HepG2 (cell line): ENCODE results near the gene GFRA1. TPM values are rescaled to one million over a fixed set of nuclear protein-coding genes. Genes with fewer than 3 reads are reported as not detected.

ENCODE experiments used
- ATAC-seq: fragments of 200-7000 bp; cut with Tn5 transposase; 3 replicates; pipeline ENCODE4 v1.9.1; 2020; ENCODE audit warnings: mild to moderate bottlenecking, moderate library complexity
- BruUV-seq: library from RNA; stranded (reverse); fragments of 400-500 nt; replicated peaks from 2 replicates; lab custom pipeline; 2021; lab: Mats Ljungman, UMichigan
- CTCF ChIA-PET: fragments of 300-600 bp; formaldehyde crosslinking; extraction: SDS; loops from one replicate; lab custom pipeline; 2021; ENCODE audit warnings: low total read pairs, inconsistent platforms, low intra/inter-chr PET ratio; lab: Yijun Ruan, JAX
- POLR2A ChIA-PET: fragments of 350-600 bp; sonication (Branson Sonifier 250); formaldehyde crosslinking; loops from one replicate; lab custom pipeline; 2020; ENCODE audit warnings: antibody characterized with exemption, inconsistent platforms; lab: Yijun Ruan, JAX
- DNase-seq: peaks from one replicate; pipeline ENCODE4 v3.0.0-alpha.2; 2015; ENCODE audit warnings: low spot score
- FAIRE-seq: peaks from 3 replicates; lab custom pipeline; 2011; peaks lifted over from hg19 to GRCh38; lab: Jason Lieb, UNC
- H2AFZ ChIP-seq: one replicate; pipeline ENCODE4 v1.6.1; 2011; ENCODE audit warnings: low read length, inconsistent platforms
- H3K27ac ChIP-seq: fragments of 300-600 bp; 3 replicates; pipeline ENCODE4 v1.8.0; 2011; ENCODE audit warnings: mixed run types, mild to moderate bottlenecking, mixed read lengths, low read length, inconsistent platforms; ENCODE audit not compliant: insufficient read depth; ENCODE audit errors: extremely low read length
- H3K27me3 ChIP-seq, 2 experiments: fragments of 200-600 bp in 1 of 2; 2 replicates in 1 of 2; 3 replicates in 1 of 2; pipeline versions ENCODE4 v1.6.0 to v1.8.0; 2011; ENCODE audit warnings: low read length in 2 of 2, mild to moderate bottlenecking in 2 of 2, moderate library complexity in 2 of 2, inconsistent platforms in 1 of 2; ENCODE audit not compliant: insufficient read depth in 2 of 2, control insufficient read depth in 1 of 2
- H3K36me3 ChIP-seq, 2 experiments: fragments of 200-600 bp in 1 of 2; replicated peaks in 1 of 2; 2 replicates in 1 of 2; 3 replicates in 1 of 2; pipeline versions ENCODE4 v1.5.1 to v1.8.0; 2011; ENCODE audit warnings: low read length in 2 of 2, inconsistent platforms in 1 of 2; ENCODE audit not compliant: insufficient read depth in 2 of 2, control insufficient read depth in 1 of 2
- H3K4me1 ChIP-seq: 2 replicates; pipeline ENCODE4 v1.5.1; 2012; ENCODE audit warnings: low read length, inconsistent platforms; ENCODE audit not compliant: insufficient read depth
- H3K4me2 ChIP-seq: 2 replicates; pipeline ENCODE4 v1.6.0; 2011; ENCODE audit warnings: low read depth, low read length, inconsistent platforms
- H3K4me3 ChIP-seq, 3 experiments: fragments of 200-600 bp in 1 of 3; sonication (generic), shearing (Covaris generic) in 1 of 3; replicated peaks in 1 of 3; 2 replicates each; pipeline ENCODE4 v1.5.1; 2011 to 2016; ENCODE audit warnings: low read length in 3 of 3, inconsistent platforms in 2 of 3, low read depth in 2 of 3, mild to moderate bottlenecking in 2 of 3, control low read depth in 1 of 3, mixed read lengths in 1 of 3; ENCODE audit not compliant: insufficient read depth in 1 of 3
- H3K79me2 ChIP-seq: one replicate; pipeline ENCODE4 v1.6.1; 2011; ENCODE audit warnings: low read length, inconsistent platforms; ENCODE audit not compliant: insufficient read depth
- H3K9ac ChIP-seq: 2 replicates; pipeline ENCODE4 v1.6.0; 2011; ENCODE audit warnings: mild to moderate bottlenecking, low read depth, low read length, inconsistent platforms; ENCODE audit not compliant: insufficient read depth
- H3K9me3 ChIP-seq: 2 replicates; pipeline ENCODE4 v1.5.1; 2012; ENCODE audit warnings: mild to moderate bottlenecking, low read length
- H4K20me1 ChIP-seq: 2 replicates; pipeline ENCODE4 v1.6.0; 2011; ENCODE audit warnings: inconsistent platforms, mild to moderate bottlenecking, low read length, moderate library complexity; ENCODE audit not compliant: insufficient read depth
- ETS1 ChIP-seq: sonication (generic); formaldehyde crosslinking; IDR thresholded peaks from 2 replicates; pipeline ENCODE4 v1.4.0; 2020; ENCODE audit warnings: missing genetic modification reagents
- FOSL2 ChIP-seq: sonication (generic); formaldehyde crosslinking; IDR thresholded peaks from 2 replicates; pipeline ENCODE4 v1.4.0; 2020; ENCODE audit warnings: missing genetic modification reagents
- GABPB1 ChIP-seq: IDR thresholded peaks from 2 replicates; pipeline ENCODE4 v1.6.1; 2016; ENCODE audit warnings: mild to moderate bottlenecking, missing genetic modification reagents, moderate library complexity, missing compliant biosample characterization
- SP1 ChIP-seq, 2 experiments: fragments of 450-650 bp in 1 of 2; sonication (generic) in 1 of 2; formaldehyde crosslinking in 1 of 2; IDR thresholded peaks; 2 replicates each; pipeline versions ENCODE4 v1.4.0 to v1.6.1; 2016 to 2020; ENCODE audit warnings: missing genetic modification reagents in 1 of 2
- TOPORS ChIP-seq: sonication (generic); formaldehyde crosslinking; IDR thresholded peaks from 2 replicates; pipeline ENCODE4 v1.8.0; 2023; ENCODE audit warnings: mild to moderate bottlenecking, missing genetic modification reagents
- ZBTB37 ChIP-seq: sonication (generic); formaldehyde crosslinking; IDR thresholded peaks from 2 replicates; pipeline ENCODE4 v1.4.0; 2020; ENCODE audit warnings: mild to moderate bottlenecking, missing genetic modification reagents
- ZNF543 ChIP-seq: sonication (generic); formaldehyde crosslinking; IDR thresholded peaks from 2 replicates; pipeline ENCODE4 v1.4.0; 2020; ENCODE audit warnings: mild to moderate bottlenecking, missing genetic modification reagents
- ZNF549 ChIP-seq: sonication (generic); formaldehyde crosslinking; IDR thresholded peaks from 2 replicates; pipeline ENCODE4 v1.5.0; 2020; ENCODE audit warnings: missing genetic modification reagents
- WGBS: methylation state at CpG from one replicate; pipeline ENCODE4 v1.1.6; 2017; ENCODE audit warnings: low lambda C conversion rate; 5-methylcytosine and 5-hydroxymethylcytosine counted together
- in situ Hi-C: cut with HindIII; loops from 2 replicates; pipeline ENCODE4 v1.10.0; 2017; ENCODE audit warnings: low pct_unique_long_range_greater_than_20kb; ENCODE audit not compliant: extremely low pct_ligation_motif_present
- intact Hi-C: fragments of 100-400 bp; cut with micrococcal nuclease; formaldehyde crosslinking; loops from one replicate; pipeline ENCODE4 v1.10.0; 2022; ENCODE audit not compliant: unreplicated experiment
- polyA plus RNA-seq, 8 experiments: library from polyadenylated mRNA; depleted of rRNA in 3 of 8; stranded (reverse) in 7 of 8; unstranded in 1 of 8; fragments of >200 nt; fragmentation: Illumina TruSeq in 4 of 8; extraction: Trizol in 4 of 8; gene quantifications; 2 replicates each; pipeline versions ENCODE4 v1.2.1 to v1.2.3, GENCODE V29; 2011 to 2016; ENCODE audit warnings: low read depth in 4 of 8, missing spikeins in 1 of 8, mixed read lengths in 1 of 8; ENCODE audit not compliant: insufficient read depth in 1 of 8
- total RNA-seq, 5 experiments: library from RNA; depleted of rRNA; stranded (reverse); fragments of >200 nt; fragmentation: Illumina TruSeq; extraction: Trizol; gene quantifications; 2 replicates each; pipeline ENCODE4 v1.2.3, GENCODE V29; 2016; ENCODE audit warnings: low read depth in 1 of 5
- TF ChIP-seq, protein P1 (sequence below): IDR thresholded peaks from 2 replicates; pipeline ENCODE4 v1.6.1; 2016; ENCODE audit warnings: low read depth

Gene GFRA1
- total and polyA plus RNA-seq, 2 of the 13 experiments (the other 11 are each of a cell fraction or from before 2014, with no cell fraction given) = not detected

GRCh38 chr10:116132780-116133399 is 140.1 kb downstream of the GFRA1 start (continued):
- TF ChIP-seq ZNF543 (CRISPR knock-in tag) (no peak), ZNF549 (no peak), ZBTB37 (no peak), ETS1 (CRISPR knock-in tag) (no peak)
- TF ChIP-seq, all 625 proteins: peak for 0

DNA sequence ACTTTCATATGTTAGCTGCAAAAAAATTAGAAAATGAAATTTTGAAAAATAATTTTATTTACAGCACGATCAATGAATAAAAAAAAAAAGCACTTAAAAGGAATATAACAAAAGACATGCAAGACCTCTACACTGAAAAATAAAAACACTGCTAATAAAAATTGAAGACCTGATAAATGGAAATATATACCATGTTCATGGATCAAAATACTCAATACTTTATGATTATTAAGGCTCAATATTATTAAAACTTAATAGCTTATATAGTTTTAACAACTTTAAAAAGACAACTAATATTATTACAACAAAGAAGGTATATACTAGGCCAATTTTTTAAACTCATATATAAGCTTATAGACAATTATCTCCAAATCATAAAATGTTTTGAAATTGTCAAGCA is 143.0 kb downstream of the GFRA1 start:
- Histone ChIP-seq H3K79me2 (no peaks in the 10 kb centered on the region), H3K27ac (no peak overlapping the region), H3K4me2 (no peak overlapping the region), H2AFZ (no peak overlapping the region), H3K4me1 (no peaks in the 10 kb centered on the region), H3K4me3 (no peak overlapping the region), H3K9me3 (no peaks in the 10 kb centered on the region), H3K36me3 (no peaks in the 10 kb centered on the region), H3K9ac (no peak overlapping the region), H4K20me1 (no peaks in the 10 kb centered on the region), H3K27me3 (no peaks in the 10 kb centered on the region; a peak in 1 of 5 replicates)
- no peak for ATAC-seq
- no peak for DNase-seq
- intact Hi-C loops (no loop called here), in situ Hi-C loops (no loop called here)
- 32% methylated on average over 1 of the region's 1 CpG for WGBS
- no TSS peak for BruUV-seq
- POLR2A ChIA-PET = no interaction called here
- CTCF ChIA-PET = no interaction called here
- TF ChIP-seq TOPORS (no peak), SP1 (IDR thresholded peaks at IDR 0.05) (no peak), SP1 (CRISPR knock-in tag; IDR thresholded peaks at IDR 0.05) (no peak), GABPB1 (no peak), FOSL2 (CRISPR knock-in tag) (no peak), ZBTB37 (no peak)
- TF ChIP-seq, protein P1, sequence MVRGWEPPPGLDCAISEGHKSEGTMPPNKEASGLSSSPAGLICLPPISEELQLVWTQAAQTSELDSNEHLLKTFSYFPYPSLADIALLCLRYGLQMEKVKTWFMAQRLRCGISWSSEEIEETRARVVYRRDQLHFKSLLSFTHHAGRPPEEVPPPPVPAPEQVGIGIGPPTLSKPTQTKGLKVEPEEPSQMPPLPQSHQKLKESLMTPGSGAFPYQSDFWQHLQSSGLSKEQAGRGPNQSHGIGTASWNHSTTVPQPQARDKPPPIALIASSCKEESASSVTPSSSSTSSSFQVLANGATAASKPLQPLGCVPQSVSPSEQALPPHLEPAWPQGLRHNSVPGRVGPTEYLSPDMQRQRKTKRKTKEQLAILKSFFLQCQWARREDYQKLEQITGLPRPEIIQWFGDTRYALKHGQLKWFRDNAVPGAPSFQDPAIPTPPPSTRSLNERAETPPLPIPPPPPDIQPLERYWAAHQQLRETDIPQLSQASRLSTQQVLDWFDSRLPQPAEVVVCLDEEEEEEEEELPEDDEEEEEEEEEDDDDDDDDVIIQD (CRISPR knock-in tag) = no peak
- no peak for FAIRE-seq
